Stomach (tissue), 9 donors: Measurements from ENCODE around the gene PRKD1. TPM values are rescaled to one million over a fixed set of nuclear protein-coding genes. Genes with fewer than 3 reads are reported as not detected.

ENCODE experiments used
- DNase-seq, 2 donors: peaks; one replicate each; pipeline versions ENCODE4 v3.0.0 to v3.0.0-alpha.2; 2013 to 2019
- H3K27ac ChIP-seq, 5 donors: fragments of 200-600 bp in 4 of 5; sonication (generic) in 4 of 5; one replicate each; pipeline ENCODE4 v1.5.1; 2013 to 2019; ENCODE audit warnings: mild to moderate bottlenecking in 1 of 5, moderate library complexity in 1 of 5
- H3K27me3 ChIP-seq, 3 donors: fragments of 200-600 bp; sonication (generic); one replicate each; pipeline ENCODE4 v1.5.1; 2017 to 2019; ENCODE audit warnings: mixed run types in 1 of 3
- H3K36me3 ChIP-seq, 4 donors: fragments of 200-600 bp; sonication (generic); 1 replicate in 3 of 4; 2 replicates in 1 of 4; pipeline ENCODE4 v1.5.1; 2016 to 2019
- H3K4me1 ChIP-seq, 4 donors: fragments of 200-600 bp; sonication (generic); one replicate each; pipeline ENCODE4 v1.5.1; 2016 to 2019
- H3K4me3 ChIP-seq, 4 donors: fragments of 200-600 bp; sonication (generic) in 3 of 4; one replicate each; pipeline ENCODE4 v1.5.1; 2016 to 2019; ENCODE audit warnings: mild to moderate bottlenecking in 1 of 4
- H3K9me3 ChIP-seq, 4 donors: fragments of 200-600 bp; sonication (generic); one replicate each; pipeline ENCODE4 v1.5.1; 2016 to 2019
- EP300 ChIP-seq: sonication (generic); formaldehyde crosslinking; IDR thresholded peaks from one replicate; pipeline ENCODE4 v1.6.1; 2017; ENCODE audit warnings: antibody characterized with exemption
- POLR2A ChIP-seq, 4 donors: fragments of 450-650 bp; IDR thresholded peaks; one replicate each; pipeline ENCODE4 v1.6.1; 2016; ENCODE audit warnings: antibody characterized with exemption in 4 of 4, control low read depth in 2 of 4, mild to moderate bottlenecking in 1 of 4, moderate library complexity in 1 of 4
- POLR2AphosphoS5 ChIP-seq, 3 donors: sonication (generic); formaldehyde crosslinking; IDR thresholded peaks; one replicate each; pipeline ENCODE4 v1.6.1; 2016; ENCODE audit warnings: antibody characterized with exemption in 3 of 3
- WGBS, 5 donors: extraction: QIAGEN DNeasy Blood & Tissue Kit in 3 of 5; methylation state at CpG; one replicate each; pipeline versions ENCODE4 v1.1.5 to v1.1.7; 2013 to 2018; 5-methylcytosine and 5-hydroxymethylcytosine counted together
- intact Hi-C: fragments of 100-400 bp; cut with DNase I; formaldehyde crosslinking; loops from one replicate; pipeline ENCODE4 v1.15.1; 2023; ENCODE audit warnings: low total_unique reads
- polyA plus RNA-seq, 3 donors: library from polyadenylated mRNA; stranded (reverse); fragments of 200-250 nt; gene quantifications; one replicate each; pipeline ENCODE4 v1.2.3, GENCODE V29; 2013
- total RNA-seq, 5 donors: library from RNA; depleted of rRNA; stranded (reverse); fragments of >200 nt; gene quantifications; one replicate each; pipeline versions ENCODE4 v1.1.0 to v1.2.3, GENCODE V29; 2014 to 2016
- TF ChIP-seq, protein P1 (sequence below), 7 experiments: fragments of 450-650 bp in 4 of 7; fragments of 200-600 bp in 3 of 7; sonication (generic) in 3 of 7; IDR thresholded peaks; one replicate each; pipeline ENCODE4 v1.5.1; 2016 to 2019; ENCODE audit warnings: antibody characterized with exemption in 7 of 7, control low read depth in 2 of 7, mild to moderate bottlenecking in 1 of 7
- donor health status: healthy with polysubstance abuse.
- donor health status: Bipolar disorder and iron deficiency.
- donor health status: healthy.

Gene PRKD1
- total and polyA plus RNA-seq, 8 donors: 1.6 to 26.6 (median 4.9) TPM

DNA sequence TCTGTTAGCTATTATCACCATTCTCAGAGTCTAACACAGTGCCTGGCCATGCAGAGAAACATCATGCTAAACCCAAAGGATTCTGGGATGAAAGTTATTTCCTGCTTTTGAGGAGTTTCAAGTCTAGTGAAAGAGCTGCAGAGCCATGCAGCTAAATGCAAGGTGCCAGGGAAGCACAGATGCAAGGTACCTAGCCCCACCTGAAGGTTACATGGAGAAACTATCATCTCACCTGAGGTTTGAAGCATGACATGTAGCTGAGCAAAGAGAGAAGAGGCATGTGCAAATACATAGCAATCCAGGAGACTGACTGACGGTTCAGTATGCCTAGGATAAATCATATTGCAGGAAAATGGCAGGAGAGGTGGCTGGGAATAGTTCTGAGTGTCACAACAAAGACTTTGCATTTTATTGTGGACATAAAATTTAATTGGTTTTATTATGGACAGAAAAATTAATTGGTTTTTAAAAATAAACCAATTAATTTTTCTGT is 170.4 kb downstream of the PRKD1 start:
- intact Hi-C loops: no loop called here
- H3K27ac ChIP-seq: no peak overlapping the region

GRCh38 chr14:29756019-29756385 is 171.6 kb downstream of the PRKD1 start:
- no peaks in the 10 kb centered on the region for H3K9me3 ChIP-seq
- WGBS, 5 donors: 96 to 100% (median 98%) methylated on average over 1 of the region's 1 CpG

More for the DNA sequence above, 170.4 kb downstream of the PRKD1 start:
- no peaks in the 10 kb centered on the region for H3K9me3 ChIP-seq
- H3K36me3 ChIP-seq: no peaks in the 10 kb centered on the region
- peaks cover 0 to 18% (median 8%) of the 10 kb centered on the region in 4 donors for H3K4me1 ChIP-seq
- no peak overlapping the region for H3K4me3 ChIP-seq
- WGBS, 5 donors: 73 to 100% (median 88%) methylated on average over 1 of the region's 1 CpG
- DNase-seq: no peak
- no peaks in the 10 kb centered on the region for H3K27me3 ChIP-seq
- TF ChIP-seq POLR2A (IDR thresholded peaks at IDR 0.05) (no peak), EP300 (no peak), POLR2AphosphoS5 (IDR thresholded peaks at IDR 0.05) (no peak)
- TF ChIP-seq, protein P1, sequence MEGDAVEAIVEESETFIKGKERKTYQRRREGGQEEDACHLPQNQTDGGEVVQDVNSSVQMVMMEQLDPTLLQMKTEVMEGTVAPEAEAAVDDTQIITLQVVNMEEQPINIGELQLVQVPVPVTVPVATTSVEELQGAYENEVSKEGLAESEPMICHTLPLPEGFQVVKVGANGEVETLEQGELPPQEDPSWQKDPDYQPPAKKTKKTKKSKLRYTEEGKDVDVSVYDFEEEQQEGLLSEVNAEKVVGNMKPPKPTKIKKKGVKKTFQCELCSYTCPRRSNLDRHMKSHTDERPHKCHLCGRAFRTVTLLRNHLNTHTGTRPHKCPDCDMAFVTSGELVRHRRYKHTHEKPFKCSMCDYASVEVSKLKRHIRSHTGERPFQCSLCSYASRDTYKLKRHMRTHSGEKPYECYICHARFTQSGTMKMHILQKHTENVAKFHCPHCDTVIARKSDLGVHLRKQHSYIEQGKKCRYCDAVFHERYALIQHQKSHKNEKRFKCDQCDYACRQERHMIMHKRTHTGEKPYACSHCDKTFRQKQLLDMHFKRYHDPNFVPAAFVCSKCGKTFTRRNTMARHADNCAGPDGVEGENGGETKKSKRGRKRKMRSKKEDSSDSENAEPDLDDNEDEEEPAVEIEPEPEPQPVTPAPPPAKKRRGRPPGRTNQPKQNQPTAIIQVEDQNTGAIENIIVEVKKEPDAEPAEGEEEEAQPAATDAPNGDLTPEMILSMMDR (IDR thresholded peaks at IDR 0.05): no peak

DNA sequence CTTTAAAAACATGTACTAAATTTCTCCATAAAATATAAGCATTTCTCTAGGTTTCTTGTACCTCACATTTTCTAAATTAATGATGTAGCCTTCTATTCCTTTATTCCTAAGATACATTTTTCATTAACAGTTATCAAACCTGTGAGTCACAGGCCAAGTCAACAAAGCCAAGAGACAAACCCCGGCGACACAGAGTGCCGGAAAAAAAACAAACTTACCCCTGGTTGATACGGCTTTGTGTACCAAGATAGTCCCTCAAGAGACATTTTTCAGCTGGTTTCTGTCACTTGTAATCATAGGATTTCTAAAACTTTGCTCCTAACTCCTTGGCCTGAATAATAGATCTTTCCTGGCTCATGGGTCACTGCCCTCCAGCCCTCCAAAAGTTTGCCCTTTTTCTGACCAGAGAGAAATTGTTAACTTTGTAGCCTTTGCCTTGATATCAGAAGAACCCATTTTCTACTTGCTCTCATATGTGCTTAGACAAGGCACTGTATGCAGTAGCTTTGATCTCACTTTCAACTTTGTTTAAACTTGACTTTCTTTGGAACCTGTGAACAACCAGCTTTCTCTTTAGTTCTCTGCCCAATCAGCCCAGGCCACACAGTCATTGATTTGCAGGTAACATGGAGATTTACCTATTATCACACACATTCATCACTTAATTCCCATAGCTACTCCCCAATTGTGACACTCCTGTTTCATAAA is 172.2 kb downstream of the PRKD1 start:
- no peak overlapping the region for H3K27ac ChIP-seq
- H3K27me3 ChIP-seq: no peaks in the 10 kb centered on the region
- intact Hi-C loops: no loop called here
- TF ChIP-seq, protein P1 (IDR thresholded peaks at IDR 0.05): no peak
- TF ChIP-seq POLR2A (IDR thresholded peaks at IDR 0.05): no peak
- no peak for TF ChIP-seq EP300
- TF ChIP-seq POLR2AphosphoS5 (IDR thresholded peaks at IDR 0.05): no peak
- no peak for DNase-seq
- 22 to 39% (median 30%) methylated on average over 4 of the region's 4 CpGs for WGBS, 5 donors
- no peaks in the 10 kb centered on the region for H3K36me3 ChIP-seq
- no peaks in the 10 kb centered on the region for H3K9me3 ChIP-seq
- no peak overlapping the region for H3K4me3 ChIP-seq
- H3K4me1 ChIP-seq: peaks cover 0 to 20% (median 9%) of the 10 kb centered on the region in 4 donors

More at GRCh38 chr14:29756019-29756385, 171.6 kb downstream of the PRKD1 start:
- TF ChIP-seq, protein P1 (IDR thresholded peaks at IDR 0.05): no peak
- TF ChIP-seq EP300 (no peak), POLR2AphosphoS5 (IDR thresholded peaks at IDR 0.05) (no peak), POLR2A (IDR thresholded peaks at IDR 0.05) (no peak)
- H3K27me3 ChIP-seq: no peaks in the 10 kb centered on the region
- DNase-seq: no peak
- H3K27ac ChIP-seq: no peak overlapping the region
- H3K36me3 ChIP-seq: no peaks in the 10 kb centered on the region
- H3K4me3 ChIP-seq: no peak overlapping the region
- peaks cover 0 to 20% (median 9%) of the 10 kb centered on the region in 4 donors for H3K4me1 ChIP-seq
- intact Hi-C loops: no loop called here

DNA sequence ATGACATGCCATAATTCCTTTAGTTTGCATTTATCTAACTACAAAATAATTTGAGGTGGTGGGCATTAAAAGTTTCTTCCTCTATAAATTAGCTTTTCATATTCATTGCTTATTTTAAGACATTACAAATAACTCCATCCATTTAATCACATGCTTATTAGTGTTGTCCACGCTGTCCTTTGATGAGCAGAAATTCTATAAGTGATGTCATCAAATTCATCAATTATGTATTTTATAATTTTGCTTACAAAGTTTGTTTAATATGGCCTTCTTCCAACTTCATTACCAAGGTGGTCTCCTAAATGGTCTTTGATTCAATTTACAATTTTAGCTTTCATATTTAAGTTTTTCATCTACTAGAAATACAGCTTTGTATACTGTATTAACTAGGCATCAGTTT is 173.5 kb downstream of the PRKD1 start:
- no peak overlapping the region for H3K4me3 ChIP-seq
- no peaks in the 10 kb centered on the region for H3K9me3 ChIP-seq
- no peak overlapping the region for H3K27ac ChIP-seq
- peaks cover 0 to 29% (median 15%) of the 10 kb centered on the region in 4 donors for H3K4me1 ChIP-seq
- no peak for DNase-seq
- no peak for TF ChIP-seq POLR2AphosphoS5 (IDR thresholded peaks at IDR 0.05)
- TF ChIP-seq EP300: no peak
- TF ChIP-seq, protein P1 (IDR thresholded peaks at IDR 0.05): no peak
- TF ChIP-seq POLR2A (IDR thresholded peaks at IDR 0.05): no peak
- H3K36me3 ChIP-seq: no peaks in the 10 kb centered on the region
- intact Hi-C loops: no loop called here
- WGBS, 5 donors: 28 to 97% (median 58%) methylated on average over 1 of the region's 1 CpG
- no peaks in the 10 kb centered on the region for H3K27me3 ChIP-seq
